Measurements from ENCODE around the gene CSN2.
"Not testable (repeated sequence)": the region's sequence is repeated elsewhere in the genome, so short reads cannot be mapped to it uniquely, and the experiment has no call there.

Gene CSN2

DNA sequence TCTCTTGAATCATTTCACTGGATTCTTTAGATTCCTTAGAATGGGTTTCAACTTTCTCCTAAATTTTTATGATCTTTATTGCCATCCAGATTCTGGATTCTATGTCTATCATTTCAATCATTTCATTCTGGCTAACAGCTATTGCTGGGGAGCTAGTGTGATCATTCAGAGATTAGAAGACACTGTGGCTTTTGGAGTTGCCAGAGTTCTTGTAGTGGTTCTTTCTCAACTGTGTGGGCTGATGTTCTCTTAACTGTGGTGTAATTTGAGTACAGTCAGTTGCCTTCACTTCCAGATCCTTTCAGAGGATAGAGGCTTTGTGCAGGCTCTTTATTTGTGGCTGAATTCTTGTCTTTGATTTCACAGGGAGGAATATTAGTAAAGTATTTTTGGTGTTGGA lies 12.1 kb upstream of the CSN2 start:
- H3K27me3 ChIP-seq (ENCODE audit: control insufficient read depth, insufficient read depth, low read length, poor library complexity, severe bottlenecking) = no peaks in the 10 kb centered on the region
- no peaks in the 10 kb centered on the region for H3K4me1 ChIP-seq (ENCODE audit: control insufficient read depth, insufficient read depth, low read length)
- H3K27ac ChIP-seq (ENCODE audit: insufficient read depth, low read depth, low read length, poor library complexity, severe bottlenecking) = no peak overlapping the region
- H3K9me3 ChIP-seq (ENCODE audit: control insufficient read depth, low read length) = no peaks in the 10 kb centered on the region
- no peaks in the 10 kb centered on the region for H3K36me3 ChIP-seq (ENCODE audit: control insufficient read depth, insufficient read depth, low read length)
- H3K4me3 ChIP-seq (ENCODE audit: insufficient read depth, low read depth, low read length) = no peak overlapping the region

DNA sequence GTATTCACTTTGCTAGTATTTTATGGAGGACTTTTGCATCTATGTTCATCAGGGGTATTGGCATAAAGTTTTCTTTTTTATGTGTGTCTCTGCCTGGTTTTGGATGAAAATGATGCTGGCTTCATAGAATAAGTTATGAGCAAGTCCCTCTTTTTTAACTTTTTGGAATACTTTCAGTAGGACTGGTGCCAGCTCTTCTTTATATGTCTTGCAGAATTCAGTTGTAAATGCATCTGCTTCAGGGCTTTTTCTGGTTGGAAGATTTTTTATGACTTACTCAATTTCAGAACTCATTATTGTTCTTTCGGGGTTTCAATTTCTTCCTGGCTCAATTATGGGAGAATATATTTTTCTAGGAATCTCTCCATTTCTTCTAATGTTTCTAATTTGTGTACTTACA lies 9.1 kb upstream of the CSN2 start:
- H3K4me1 ChIP-seq (ENCODE audit: control insufficient read depth, insufficient read depth, low read length) = no peaks in the 10 kb centered on the region
- no peak overlapping the region for H3K27ac ChIP-seq (ENCODE audit: insufficient read depth, low read depth, low read length, poor library complexity, severe bottlenecking)
- H3K9me3 ChIP-seq (ENCODE audit: control insufficient read depth, low read length) = no peaks in the 10 kb centered on the region
- WGBS, 2 experiments = no CpG with 5 or more reads among the region's 1 CpG
- H3K36me3 ChIP-seq (ENCODE audit: control insufficient read depth, insufficient read depth, low read length) = no peaks in the 10 kb centered on the region
- no peak overlapping the region for H3K4me3 ChIP-seq (ENCODE audit: insufficient read depth, low read depth, low read length)
- H3K27me3 ChIP-seq (ENCODE audit: control insufficient read depth, insufficient read depth, low read length, poor library complexity, severe bottlenecking) = no peaks in the 10 kb centered on the region

DNA sequence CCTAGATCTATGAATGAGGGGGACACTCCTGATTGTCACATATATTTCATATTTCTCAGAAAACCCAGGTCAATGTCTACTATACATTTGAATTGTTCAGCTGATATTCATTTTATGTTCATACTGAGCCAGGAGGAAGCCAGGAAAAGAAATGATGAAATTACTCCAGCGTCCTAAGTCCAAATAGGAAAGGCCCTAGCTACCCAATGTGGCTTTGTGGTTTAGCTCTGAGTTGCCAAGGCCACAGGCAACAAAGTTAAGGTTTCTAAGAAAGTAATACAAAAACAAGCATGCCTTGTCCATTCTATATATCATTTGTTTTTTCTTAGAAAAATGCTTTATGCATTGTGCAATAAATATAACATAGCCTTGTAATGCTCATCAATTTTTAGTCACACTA lies 4.5 kb upstream of the CSN2 start:
- no peaks in the 10 kb centered on the region for H3K9me3 ChIP-seq (ENCODE audit: control insufficient read depth, low read length)
- H3K4me1 ChIP-seq (ENCODE audit: control insufficient read depth, insufficient read depth, low read length) = no peaks in the 10 kb centered on the region
- no peak overlapping the region for H3K27ac ChIP-seq (ENCODE audit: insufficient read depth, low read depth, low read length, poor library complexity, severe bottlenecking)
- no peak overlapping the region for H3K4me3 ChIP-seq (ENCODE audit: insufficient read depth, low read depth, low read length)
- no peaks in the 10 kb centered on the region for H3K27me3 ChIP-seq (ENCODE audit: control insufficient read depth, insufficient read depth, low read length, poor library complexity, severe bottlenecking)
- no peaks in the 10 kb centered on the region for H3K36me3 ChIP-seq (ENCODE audit: control insufficient read depth, insufficient read depth, low read length)
- 85 to 88% methylated on average over 1 of the region's 1 CpG for WGBS, 2 experiments

DNA sequence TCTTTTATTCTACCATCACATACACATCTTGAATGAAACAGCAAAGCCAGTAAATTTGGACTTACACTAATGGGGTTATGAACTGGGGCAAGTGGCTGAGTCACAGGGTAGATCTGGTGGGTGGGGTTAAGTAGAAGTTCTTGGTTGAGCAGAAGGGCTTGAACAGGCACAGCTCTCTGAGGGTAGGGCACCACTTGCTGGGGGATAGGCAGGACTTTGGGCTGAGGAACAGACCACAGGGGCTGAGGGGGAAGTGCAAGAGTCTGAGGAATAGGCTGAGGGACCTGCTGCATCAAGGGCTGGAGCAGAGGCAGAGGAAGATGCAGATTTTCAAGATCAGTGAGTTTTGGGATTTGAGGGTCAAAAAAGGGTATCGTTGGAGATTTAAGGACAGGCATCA lies 8.3 kb downstream of the CSN2 start:
- no peak overlapping the region for H3K27ac ChIP-seq (ENCODE audit: insufficient read depth, low read depth, low read length, poor library complexity, severe bottlenecking)
- no peaks in the 10 kb centered on the region for H3K4me1 ChIP-seq (ENCODE audit: control insufficient read depth, insufficient read depth, low read length)
- no peaks in the 10 kb centered on the region for H3K27me3 ChIP-seq (ENCODE audit: control insufficient read depth, insufficient read depth, low read length, poor library complexity, severe bottlenecking)
- 91 to 95% methylated on average over 1 of the region's 1 CpG for WGBS, 2 experiments
- no peak overlapping the region for H3K4me3 ChIP-seq (ENCODE audit: insufficient read depth, low read depth, low read length)
- H3K36me3 ChIP-seq (ENCODE audit: control insufficient read depth, insufficient read depth, low read length) = no peaks in the 10 kb centered on the region
- H3K9me3 ChIP-seq (ENCODE audit: control insufficient read depth, low read length) = no peaks in the 10 kb centered on the region

DNA sequence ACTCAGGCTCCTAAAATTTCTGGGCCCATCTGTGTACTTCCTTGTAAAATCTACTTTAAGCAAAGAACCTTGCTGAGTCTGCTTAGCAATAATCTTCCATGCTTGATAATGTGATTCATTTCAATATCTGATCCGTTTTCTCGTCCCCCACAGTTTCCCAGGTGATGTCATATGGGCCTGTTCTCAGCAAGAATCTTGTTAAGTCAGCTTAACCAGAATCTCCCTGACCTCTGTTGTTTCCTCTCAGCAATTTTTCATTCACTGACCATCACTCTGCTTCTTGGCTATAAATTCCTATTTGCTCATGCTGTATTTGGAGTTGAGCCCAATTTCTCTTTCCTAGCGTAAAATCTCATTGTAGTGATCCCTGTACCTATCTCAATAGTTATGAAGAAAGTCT lies 13.9 kb downstream of the CSN2 start:
- WGBS, 2 experiments = 96 to 97% methylated on average over 3 of the region's 3 CpGs
- H3K27ac ChIP-seq (ENCODE audit: insufficient read depth, low read depth, low read length, poor library complexity, severe bottlenecking) = no peak overlapping the region
- H3K4me3 ChIP-seq (ENCODE audit: insufficient read depth, low read depth, low read length) = no peak overlapping the region
- no peaks in the 10 kb centered on the region for H3K27me3 ChIP-seq (ENCODE audit: control insufficient read depth, insufficient read depth, low read length, poor library complexity, severe bottlenecking)
- no peaks in the 10 kb centered on the region for H3K9me3 ChIP-seq (ENCODE audit: control insufficient read depth, low read length)
- no peaks in the 10 kb centered on the region for H3K4me1 ChIP-seq (ENCODE audit: control insufficient read depth, insufficient read depth, low read length)
- H3K36me3 ChIP-seq (ENCODE audit: control insufficient read depth, insufficient read depth, low read length) = no peaks in the 10 kb centered on the region

DNA sequence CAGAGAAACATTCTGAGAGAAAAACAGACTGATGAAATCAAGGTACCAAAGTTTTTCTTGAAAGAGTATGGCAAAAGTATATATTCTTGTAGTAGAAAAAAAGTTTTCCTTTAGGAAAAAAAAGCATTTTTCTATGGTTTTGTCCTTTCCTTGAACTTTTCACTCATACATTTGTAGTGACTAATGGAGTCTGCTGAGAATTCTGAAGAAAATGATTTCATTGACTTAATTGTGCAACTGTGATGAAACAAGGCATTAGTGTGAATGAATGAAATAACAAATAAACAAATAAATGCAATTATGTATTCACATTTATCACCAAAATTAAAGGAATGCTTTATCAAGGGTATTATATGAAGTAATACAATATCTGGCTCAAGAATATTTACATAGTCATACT lies 29.0 kb downstream of the CSN2 start:
- Histone ChIP-seq H3K4me1 (ENCODE audit: control insufficient read depth, insufficient read depth, low read length) (no peaks in the 10 kb centered on the region), H3K27ac (ENCODE audit: insufficient read depth, low read depth, low read length, poor library complexity, severe bottlenecking) (no peak overlapping the region), H3K36me3 (ENCODE audit: control insufficient read depth, insufficient read depth, low read length) (no peaks in the 10 kb centered on the region), H3K27me3 (ENCODE audit: control insufficient read depth, insufficient read depth, low read length, poor library complexity, severe bottlenecking) (no peaks in the 10 kb centered on the region), H3K9me3 (ENCODE audit: control insufficient read depth, low read length) (no peaks in the 10 kb centered on the region), H3K4me3 (ENCODE audit: insufficient read depth, low read depth, low read length) (no peak overlapping the region)

DNA sequence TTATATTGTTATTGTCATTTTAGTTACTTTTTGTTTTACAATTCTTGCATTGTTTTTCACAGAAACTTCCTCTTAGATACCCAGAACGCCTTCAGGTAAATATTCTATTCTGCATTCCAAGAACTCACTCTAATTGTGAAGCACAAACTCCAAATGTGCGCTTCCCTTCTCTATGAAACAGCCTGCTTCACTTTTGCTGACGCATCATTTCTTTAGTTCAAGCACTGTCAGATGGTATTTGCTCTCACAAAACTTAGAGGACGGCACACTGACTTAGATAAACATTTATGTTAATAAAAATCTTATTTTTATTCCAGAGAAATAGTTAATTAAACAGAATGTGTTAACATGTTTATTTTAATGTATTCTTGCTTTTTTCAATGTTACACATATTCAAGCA lies 31.4 kb downstream of the CSN2 start:
- H3K36me3 ChIP-seq (ENCODE audit: control insufficient read depth, insufficient read depth, low read length) = no peaks in the 10 kb centered on the region
- H3K4me1 ChIP-seq (ENCODE audit: control insufficient read depth, insufficient read depth, low read length) = no peaks in the 10 kb centered on the region
- H3K9me3 ChIP-seq (ENCODE audit: control insufficient read depth, low read length) = no peaks in the 10 kb centered on the region
- H3K27me3 ChIP-seq (ENCODE audit: control insufficient read depth, insufficient read depth, low read length, poor library complexity, severe bottlenecking) = no peaks in the 10 kb centered on the region
- H3K27ac ChIP-seq (ENCODE audit: insufficient read depth, low read depth, low read length, poor library complexity, severe bottlenecking) = no peak overlapping the region
- WGBS, 2 experiments = 84 to 88% methylated on average over 3 of the region's 4 CpGs
- no peak overlapping the region for H3K4me3 ChIP-seq (ENCODE audit: insufficient read depth, low read depth, low read length)

DNA sequence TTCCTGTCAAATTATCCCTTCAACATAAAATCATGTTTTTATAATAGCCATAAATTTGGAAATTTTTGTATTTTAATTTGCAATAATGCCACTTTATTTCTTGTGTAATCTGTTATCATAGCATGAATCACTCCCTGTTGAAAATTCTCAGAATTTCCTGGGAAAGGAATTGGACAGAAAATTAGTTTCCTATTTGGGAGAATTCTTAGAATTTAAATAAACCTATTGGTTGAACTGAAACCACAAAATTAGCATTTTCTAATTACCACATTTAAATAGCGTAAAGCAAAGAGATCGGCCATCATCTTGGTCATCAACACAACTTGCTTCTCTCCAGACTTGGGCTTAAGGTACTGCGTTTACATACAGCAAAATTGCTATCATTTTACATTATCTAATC lies 34.8 kb downstream of the CSN2 start, which contains the start of gene CSN1S1:
TSS of gene CSN1S1 (plus strand) at position 301 of the 400 bp plus-strand sequence. CDS start 1,488 bp downstream, outside the sequence.
- Histone ChIP-seq H3K27me3 (ENCODE audit: control insufficient read depth, insufficient read depth, low read length, poor library complexity, severe bottlenecking) (no peaks in the 10 kb centered on the region), H3K4me1 (ENCODE audit: control insufficient read depth, insufficient read depth, low read length) (no peaks in the 10 kb centered on the region), H3K4me3 (ENCODE audit: insufficient read depth, low read depth, low read length) (no peak within 1 kb of the TSS), H3K36me3 (ENCODE audit: control insufficient read depth, insufficient read depth, low read length) (no peaks in the 10 kb centered on the region), H3K27ac (ENCODE audit: insufficient read depth, low read depth, low read length, poor library complexity, severe bottlenecking) (no peak within 1 kb of the TSS), H3K9me3 (ENCODE audit: control insufficient read depth, low read length) (no peaks in the 10 kb centered on the region)
- 94 to 96% methylated on average over 3 of the region's 3 CpGs for WGBS, 2 experiments

DNA sequence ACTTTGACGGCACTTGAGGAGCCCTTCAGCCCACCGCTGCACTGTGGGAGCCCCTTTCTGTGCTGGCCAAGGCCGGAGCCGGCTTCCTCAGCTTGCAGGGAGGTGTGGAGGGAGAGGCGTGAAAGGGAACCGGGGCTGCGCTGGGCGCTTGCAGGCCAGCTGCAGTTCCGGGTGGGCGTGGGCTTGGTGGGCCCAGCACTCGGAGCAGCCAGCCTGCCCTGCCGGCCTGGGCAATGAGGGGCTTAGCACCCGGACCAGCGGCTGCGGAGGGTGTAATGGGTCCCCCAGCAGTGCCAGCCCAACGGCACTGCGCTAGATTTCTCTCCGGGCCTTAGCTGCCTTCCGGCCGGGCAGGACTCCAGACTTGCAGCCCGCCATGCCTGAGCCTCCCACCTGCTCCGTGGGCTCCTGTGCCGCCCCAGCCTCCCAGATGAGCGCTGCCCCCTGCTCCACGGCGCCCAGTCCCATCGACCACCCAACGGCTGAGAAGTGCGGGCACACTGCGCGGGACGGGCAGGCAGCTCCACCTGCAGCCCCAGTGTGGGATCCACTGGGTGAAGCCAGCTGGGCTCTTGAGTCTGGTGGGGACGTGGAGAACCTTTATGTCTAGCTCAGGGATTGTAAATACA lies 41.6 kb downstream of the CSN2 start:
- H3K4me1 ChIP-seq (ENCODE audit: control insufficient read depth, insufficient read depth, low read length); H3K27ac ChIP-seq (ENCODE audit: insufficient read depth, low read depth, low read length, poor library complexity, severe bottlenecking); H3K27me3 ChIP-seq (ENCODE audit: control insufficient read depth, insufficient read depth, low read length, poor library complexity, severe bottlenecking); H3K36me3 ChIP-seq (ENCODE audit: control insufficient read depth, insufficient read depth, low read length); H3K9me3 ChIP-seq (ENCODE audit: control insufficient read depth, low read length); H3K4me3 ChIP-seq (ENCODE audit: insufficient read depth, low read depth, low read length): not testable (repeated sequence)
- 92 to 93% methylated on average over 33 of the region's 33 CpGs for WGBS, 2 experiments

DNA sequence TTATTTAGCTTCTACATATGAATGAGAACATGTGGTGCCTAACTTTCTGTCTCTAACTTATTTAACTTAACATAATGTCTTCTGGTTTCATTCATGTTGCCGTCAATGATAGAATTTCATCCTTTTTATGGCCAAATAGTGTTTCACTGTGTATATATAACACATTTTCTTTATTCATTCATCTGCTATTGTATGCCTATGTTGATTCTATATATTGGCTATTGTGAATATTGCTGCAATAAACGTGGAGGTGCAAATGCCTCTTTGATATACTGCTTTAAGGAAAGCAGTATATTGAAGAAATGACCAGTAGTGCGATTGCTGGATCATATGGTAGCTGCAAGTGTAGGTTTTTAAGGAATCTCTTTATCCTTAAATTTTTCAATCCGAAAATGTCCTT lies 44.7 kb downstream of the CSN2 start:
- H3K4me3 ChIP-seq (ENCODE audit: insufficient read depth, low read depth, low read length) = no peak overlapping the region
- H3K9me3 ChIP-seq (ENCODE audit: control insufficient read depth, low read length) = no peaks in the 10 kb centered on the region
- no peaks in the 10 kb centered on the region for H3K27me3 ChIP-seq (ENCODE audit: control insufficient read depth, insufficient read depth, low read length, poor library complexity, severe bottlenecking)
- WGBS, 2 experiments = 32 to 38% methylated on average over 4 of the region's 4 CpGs
- no peaks in the 10 kb centered on the region for H3K4me1 ChIP-seq (ENCODE audit: control insufficient read depth, insufficient read depth, low read length)
- H3K27ac ChIP-seq (ENCODE audit: insufficient read depth, low read depth, low read length, poor library complexity, severe bottlenecking) = no peak overlapping the region
- H3K36me3 ChIP-seq (ENCODE audit: control insufficient read depth, insufficient read depth, low read length) = no peaks in the 10 kb centered on the region
